ENCODE data around the gene MSH2.
"Not testable (repeated sequence)": the region's sequence is repeated elsewhere in the genome, so short reads cannot be mapped to it uniquely, and the experiment has no call there.

Gene MSH2

DNA sequence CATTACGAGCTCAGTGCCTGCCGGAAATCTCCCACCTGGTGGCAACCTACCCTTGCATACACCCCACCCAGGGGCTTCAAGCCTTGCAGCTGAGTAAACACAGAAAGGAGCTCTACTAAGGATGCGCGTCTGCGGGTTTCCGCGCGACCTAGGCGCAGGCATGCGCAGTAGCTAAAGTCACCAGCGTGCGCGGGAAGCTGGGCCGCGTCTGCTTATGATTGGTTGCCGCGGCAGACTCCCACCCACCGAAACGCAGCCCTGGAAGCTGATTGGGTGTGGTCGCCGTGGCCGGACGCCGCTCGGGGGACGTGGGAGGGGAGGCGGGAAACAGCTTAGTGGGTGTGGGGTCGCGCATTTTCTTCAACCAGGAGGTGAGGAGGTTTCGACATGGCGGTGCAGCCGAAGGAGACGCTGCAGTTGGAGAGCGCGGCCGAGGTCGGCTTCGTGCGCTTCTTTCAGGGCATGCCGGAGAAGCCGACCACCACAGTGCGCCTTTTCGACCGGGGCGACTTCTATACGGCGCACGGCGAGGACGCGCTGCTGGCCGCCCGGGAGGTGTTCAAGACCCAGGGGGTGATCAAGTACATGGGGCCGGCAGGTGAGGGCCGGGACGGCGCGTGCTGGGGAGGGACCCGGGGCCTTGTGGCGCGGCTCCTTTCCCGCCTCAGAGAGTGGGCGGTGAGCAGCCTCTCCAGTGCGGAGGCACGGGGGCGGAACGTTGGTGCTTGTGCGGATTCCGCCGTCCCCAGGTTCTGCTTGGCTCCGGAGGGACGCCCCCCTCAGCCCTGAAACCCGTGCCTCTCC, at the start of gene MSH2:
Gene MSH2, plus strand, starts transcription at position 352 of the 804 bp plus-strand sequence. Its CDS starts 36 bp downstream, at position 388.
- DNase-seq, result peak; percentile 92

DNA sequence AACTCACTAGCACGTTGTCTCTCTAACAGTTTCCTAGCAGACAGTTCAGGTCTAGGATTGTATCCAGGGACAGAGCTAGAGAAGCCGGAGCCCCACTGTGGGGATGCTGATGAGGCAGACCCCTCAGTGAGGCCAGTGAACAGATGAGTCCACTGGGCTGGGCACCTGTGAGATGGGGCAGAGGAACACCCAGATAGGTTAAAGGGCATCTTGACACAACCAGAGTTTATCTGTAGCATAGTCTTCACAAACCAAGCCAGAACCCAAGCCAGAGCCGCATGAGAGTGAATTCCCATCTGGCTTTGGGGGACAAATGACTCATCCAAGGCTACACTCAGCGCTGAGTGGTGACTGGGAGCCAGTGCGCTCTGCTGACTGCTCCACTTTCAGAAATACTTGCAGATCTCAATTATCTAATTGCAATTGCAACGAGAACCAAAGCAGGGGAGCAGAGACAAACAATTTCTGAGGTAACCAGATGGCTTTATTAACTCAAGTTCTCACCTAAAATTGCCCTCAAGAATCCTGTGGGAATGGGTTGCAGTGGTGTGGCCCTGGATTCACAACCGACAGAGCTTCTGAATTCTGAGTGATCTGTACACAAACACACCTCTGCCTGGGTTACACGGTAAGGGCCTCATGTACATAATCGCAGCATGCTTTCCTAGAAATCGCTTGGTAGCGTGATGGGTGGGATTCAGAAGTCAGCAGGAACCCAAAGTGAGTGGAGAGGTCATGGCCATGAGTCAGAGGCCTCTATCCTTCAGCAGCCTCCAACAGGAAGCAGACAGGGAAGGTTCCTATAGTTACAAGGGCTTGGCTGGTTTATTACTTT, 48.7 kb upstream of the MSH2 start:
- no peak for DNase-seq

DNA sequence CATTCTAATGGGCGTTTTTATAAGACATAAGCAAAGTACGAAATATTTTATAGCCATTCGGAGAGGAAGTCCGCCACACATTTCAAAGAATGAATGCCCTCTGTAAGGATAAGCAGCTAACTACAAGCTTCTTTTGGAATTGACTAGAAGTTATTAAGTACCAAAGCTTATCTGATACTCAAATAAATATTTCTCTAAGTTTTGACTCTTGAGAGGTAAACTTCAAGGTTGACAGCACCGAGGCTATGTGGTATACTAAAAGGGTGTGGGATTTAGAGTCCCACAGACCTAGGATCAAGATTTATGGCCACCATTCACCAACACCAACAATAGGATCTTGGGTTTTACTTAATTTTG, 48.1 kb upstream of the MSH2 start:
- no peak for DNase-seq

DNA sequence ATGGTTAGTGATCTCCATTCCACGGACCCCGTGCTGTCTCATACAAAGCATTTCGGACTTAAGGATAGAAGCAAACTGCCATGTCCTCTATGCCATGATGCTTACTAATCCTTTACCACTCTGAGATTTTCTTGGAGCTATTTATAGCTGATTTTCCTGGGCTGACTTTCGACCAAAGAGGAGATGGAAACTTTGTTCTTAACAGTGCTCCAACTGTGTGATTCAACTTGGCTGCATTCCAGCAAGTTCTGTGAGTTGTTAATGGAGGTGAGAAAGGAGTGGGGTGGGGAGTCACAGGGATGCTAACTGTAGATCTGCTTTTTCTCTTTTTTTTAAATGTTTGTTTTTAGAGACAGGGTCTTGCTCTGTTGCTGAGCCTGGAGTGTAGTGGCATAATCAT, 45.5 kb upstream of the MSH2 start:
- DNase-seq, result no peak

DNA sequence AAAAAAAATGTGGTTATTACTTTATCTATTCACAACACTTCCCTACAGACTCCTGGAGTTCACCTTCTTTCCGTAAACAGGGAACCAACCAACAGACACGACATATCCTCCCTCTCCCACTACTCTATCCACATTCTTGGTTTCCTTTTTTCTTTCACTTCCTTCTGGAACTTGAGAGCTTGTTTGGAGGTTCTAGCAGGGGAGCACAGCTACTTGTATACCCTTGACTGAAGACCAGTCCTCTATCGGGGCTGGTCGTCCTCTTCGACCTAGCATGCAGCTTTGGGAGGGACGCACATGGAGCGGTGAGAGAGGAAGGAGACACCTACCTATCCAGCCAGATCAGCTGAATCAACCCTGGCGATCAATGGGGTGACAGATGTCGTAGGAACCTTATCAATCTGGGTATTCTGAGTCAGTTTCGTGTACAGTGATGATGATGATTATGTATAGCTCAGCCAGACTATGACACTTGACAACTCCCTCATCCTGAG, 43.5 kb upstream of the MSH2 start:
- no peak for DNase-seq

DNA sequence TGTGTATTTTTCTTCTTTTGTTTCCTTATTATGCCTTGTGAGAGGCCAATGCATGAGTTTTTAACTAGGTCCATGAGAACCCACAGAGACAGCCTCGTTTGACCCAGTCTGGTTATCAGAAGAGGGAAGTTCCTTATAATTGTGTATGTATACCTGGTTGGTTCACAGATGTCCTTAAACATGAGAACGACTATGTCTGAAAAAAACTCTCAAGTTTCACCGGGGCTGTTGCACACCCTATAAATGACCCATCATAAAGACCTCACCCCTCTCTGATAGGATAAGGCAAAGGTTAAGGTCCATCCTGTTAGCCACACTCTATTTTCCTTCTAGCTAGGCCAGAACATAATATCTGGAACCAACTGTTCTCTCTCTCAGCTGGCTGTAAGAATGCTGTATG, 42.7 kb upstream of the MSH2 start:
- DNase-seq, result no peak

DNA sequence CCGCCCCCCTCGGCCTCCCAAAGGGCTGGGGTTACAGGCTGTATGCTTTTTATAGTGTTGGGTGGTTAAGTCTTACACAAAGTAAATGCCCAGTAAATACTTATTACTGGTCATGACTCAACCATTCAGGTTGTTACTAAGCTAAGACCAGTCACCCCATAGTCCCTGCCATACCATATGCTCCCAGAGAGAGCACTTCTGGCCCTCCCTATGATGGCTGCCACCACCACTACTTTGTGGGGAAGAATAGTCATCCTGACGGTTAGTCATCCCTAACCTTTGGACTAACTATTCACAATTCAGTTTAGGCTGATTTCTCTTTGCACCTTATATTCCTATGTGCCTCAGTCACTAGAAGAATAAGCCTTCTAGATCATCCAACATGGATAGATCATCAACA, 42.0 kb upstream of the MSH2 start:
- no peak for DNase-seq

DNA sequence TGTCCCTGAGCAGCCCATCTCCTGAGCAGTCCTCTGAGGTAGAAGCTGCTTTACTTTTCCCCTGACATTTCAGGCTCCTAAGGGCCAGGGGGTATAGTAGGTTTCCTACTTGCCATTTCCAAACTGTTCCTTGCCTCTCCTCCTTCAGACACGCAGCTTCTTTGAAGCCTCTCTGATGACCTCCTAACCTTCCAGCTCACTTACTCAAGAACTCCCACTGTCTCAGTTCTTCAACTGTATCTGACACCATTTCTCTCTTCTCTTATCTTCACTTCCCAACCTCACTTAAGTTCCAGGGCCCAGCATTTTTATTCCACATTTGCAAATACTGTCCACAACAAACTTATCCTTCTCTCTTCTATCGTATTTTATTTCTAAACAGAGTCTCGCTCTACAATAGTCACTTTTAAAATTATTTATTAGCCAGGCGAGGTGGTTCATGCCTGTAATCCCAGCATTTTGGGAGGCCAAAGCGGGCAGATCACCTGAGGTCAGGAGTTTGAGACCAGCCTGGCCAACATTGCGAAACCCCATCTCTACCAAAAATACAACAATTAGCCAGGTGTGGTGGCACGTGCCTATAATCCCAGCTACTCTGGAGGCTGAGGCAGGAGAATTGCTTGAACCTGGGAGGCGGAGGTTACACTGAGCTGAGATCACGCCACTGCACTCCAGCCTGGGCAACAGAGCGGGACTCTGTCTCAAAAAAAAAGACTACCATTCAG, 41.3 kb upstream of the MSH2 start:
- not testable (repeated sequence) for DNase-seq

DNA sequence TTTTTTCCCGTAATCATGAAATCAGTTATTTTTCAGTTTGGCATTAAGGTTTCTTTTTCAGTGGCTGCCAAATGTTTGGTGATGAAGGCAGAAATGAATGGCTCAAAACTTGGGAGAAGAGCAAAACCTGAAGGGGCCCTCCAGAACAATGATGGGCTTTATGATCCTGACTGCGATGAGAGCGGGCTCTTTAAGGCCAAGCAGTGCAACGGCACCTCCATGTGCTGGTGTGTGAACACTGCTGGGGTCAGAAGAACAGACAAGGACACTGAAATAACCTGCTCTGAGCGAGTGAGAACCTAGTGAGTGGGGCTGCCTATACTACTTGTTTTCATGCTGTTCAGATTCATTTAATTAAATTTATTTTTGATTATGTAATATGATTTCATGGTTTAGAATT, 29.2 kb upstream of the MSH2 start:
- no peak for DNase-seq

DNA sequence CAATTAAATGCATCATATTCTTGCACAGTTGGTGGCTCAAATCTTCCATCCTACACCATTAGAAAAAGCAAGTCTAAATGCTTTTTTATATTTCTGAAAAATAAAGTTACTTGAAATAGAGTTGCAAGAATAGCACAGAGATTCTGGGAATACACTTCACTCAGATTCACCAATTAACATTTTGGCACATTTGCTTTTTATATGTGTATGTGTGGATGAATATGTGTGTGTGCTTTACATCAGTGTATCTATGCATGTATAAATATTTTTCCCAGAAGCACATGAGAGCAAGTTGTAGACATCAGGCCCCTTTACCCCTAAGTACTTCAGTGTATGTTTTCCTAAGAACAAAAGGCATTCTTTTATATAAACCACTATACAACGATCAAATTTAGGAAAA, 27.6 kb upstream of the MSH2 start:
- DNase-seq, result no peak

DNA sequence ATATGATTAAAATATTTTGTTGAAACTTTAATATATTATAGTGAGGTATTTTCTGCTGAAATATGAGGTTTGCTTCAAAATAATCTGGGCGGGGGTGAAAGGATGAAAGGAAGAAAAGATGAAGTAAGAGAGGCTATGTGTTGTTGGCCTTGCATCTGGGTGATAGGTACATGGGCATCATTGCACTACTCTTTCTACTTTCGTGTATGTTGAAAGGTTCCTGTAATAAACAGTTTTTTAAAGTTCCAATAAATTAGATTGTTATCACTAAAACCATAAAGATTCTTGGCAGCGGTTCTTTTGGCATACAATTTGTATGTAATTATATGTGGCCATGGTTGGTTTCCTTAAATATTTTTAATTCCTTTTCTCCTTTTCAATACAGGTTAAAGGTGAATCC, 23.6 kb upstream of the MSH2 start:
- DNase-seq, result no peak

DNA sequence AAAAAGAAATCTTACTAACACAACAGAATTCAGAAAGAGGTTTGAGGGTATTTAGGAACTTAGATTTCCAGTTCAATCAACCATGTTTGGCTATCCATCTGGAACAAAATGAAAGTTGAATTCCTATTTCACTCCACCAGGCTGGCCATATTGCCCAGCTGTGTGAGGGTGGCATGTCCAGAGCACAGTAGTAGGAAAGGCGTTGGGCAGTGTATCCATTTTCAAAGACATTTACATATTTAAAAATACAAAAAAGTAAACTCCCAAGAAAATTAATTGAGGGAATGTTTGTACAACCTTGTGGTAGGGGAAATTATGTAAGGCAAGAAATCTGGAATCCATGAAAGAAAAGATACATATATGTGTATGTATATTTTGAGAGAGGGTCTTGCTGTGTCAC, 21.5 kb upstream of the MSH2 start:
- no peak for DNase-seq

DNA sequence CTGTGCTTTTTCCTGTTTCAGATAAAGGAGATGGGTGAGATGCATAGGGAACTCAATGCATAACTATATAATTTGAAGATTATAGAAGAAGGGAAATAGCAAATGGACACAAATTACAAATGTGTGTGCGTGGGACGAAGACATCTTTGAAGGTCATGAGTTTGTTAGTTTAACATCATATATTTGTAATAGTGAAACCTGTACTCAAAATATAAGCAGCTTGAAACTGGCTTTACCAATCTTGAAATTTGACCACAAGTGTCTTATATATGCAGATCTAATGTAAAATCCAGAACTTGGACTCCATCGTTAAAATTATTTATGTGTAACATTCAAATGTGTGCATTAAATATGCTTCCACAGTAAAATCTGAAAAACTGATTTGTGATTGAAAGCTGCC, 16.4 kb upstream of the MSH2 start:
- DNase-seq, result no peak

DNA sequence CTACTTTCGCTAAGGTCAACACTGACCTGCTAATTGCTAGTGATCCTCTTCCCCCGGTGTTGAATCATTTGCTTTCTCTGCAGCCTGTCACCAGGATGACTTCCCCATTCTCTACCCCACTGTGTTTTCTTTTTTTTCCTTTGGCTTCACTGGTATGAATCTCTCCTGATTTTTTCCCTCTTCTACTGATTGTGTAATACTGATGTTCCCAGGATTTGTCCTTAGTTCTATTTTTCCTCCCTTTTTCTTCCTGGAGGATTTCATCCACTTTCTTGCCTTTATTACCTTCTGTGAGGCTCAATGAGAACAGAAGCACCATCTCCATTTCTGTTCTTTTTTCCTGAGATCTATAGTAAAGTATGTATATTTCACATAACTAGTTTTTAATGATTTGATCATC, 14.1 kb upstream of the MSH2 start:
- DNase-seq, result no peak

DNA sequence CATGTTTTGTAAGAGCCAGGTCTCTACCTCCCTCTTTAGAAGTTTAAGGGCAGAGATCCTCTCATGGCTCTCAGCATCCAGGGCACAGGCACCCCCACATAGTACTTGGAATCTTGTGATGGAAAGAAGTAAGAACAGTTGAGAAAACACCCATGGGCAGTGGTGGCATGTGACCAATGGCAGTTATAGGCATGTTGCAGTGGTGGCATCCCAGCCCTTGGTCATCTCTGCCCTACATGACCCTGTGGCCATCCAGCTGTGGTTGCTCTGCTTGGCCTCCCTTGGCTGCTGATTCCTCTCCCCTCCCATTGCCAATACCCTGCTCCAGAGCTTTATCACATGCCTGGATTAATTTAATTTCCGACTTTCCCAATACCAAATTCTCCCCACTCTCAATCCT, 13.3 kb upstream of the MSH2 start:
- DNase-seq, result no peak

DNA sequence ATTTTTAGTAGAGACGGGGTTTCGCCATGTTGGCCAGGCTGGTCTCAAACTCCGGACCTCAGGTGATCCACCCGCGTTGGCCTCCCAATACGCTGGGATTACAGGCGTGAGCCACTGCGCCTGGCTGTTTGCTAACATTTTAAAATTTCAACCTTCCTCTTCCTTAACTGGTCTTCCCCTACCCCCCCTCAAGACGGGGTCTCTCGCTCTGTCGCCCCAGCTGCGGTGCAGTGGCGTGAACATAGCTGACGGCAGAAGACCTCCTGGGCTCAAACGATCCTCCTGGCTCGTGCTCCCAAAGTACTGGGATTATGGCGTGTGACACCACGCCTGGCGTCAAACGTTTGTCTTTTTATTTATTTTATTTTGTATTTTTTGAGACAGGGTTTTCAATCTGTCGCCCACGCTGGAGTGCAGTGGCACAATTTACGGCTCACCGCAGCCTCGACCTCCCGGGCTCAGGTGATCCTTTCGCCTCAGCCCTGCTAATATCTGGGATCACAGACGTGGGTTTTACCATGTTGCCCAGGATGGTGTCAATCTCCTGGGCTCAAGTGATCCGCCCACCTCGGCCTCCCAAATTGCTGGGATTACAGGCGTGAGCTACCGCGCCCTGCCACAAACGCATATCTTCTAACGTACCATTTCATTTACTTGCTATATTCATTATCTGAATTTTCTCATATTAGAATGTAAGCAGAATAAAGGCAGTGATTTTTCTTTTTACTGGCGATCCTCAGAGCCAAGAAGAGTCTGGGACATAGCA, 984 bp upstream of the MSH2 start:
- DNase-seq, result no peak

DNA sequence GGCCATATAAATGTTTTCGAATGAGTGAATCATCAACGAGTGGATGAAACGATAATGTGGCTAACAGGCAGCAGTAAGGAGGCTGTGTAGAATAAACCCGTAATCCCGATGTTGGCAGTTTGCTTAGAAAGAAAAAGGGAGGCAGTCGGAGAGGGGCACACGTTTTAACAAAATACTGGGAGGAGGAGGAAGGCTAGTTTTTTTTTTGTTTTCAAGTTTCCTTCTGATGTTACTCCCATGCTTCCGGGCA, 476 bp upstream of the MSH2 start:
- DNase-seq, result no peak

DNA sequence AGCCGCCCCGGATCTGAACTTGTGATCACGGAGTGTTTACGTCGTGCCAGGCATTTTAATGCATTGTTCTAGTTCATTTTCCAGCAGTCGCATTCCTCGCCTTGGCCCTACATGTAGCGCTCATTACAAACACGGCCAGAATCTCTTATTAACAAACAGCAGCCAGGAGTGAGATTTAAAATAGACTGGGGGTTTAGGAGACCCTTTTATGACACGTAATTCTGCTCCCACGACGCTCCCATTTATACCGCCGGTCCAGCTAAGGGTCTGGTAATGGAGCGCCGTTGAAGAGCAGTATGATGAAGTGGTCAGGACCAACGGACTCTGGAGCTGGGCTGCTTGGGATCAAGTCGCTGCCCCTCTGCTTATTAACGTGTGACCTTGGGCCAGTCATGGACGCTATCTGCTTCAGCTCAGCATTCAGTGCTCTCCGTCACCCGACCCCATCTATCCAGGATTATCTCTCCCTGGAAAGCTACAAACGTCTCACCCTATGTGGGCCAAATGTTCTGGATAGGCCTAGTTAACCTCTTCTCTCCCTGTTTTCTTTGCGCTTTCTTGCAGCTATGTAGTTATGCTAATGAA, 745 bp downstream of the MSH2 start:
- no peak for DNase-seq

DNA sequence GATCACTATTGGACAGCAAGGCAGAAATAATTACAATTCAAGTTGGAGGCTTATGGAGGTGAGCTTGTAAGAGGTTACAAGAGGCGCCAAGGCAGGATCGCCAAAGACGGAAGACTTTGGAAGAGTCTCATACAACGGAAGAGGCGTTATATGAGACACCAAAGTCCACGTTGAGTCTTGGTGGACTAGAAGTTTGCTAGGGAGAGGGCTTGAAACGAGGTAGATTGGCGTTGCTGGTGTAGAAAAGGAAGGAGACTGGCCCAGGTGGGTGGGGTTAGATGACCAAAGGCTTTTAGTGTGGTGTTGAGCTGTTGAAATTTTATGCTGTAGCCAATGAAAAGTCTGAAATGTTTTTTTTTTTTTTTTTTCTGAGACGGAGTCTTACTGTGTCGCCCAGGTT, 1.4 kb downstream of the MSH2 start:
- DNase-seq, result no peak

DNA sequence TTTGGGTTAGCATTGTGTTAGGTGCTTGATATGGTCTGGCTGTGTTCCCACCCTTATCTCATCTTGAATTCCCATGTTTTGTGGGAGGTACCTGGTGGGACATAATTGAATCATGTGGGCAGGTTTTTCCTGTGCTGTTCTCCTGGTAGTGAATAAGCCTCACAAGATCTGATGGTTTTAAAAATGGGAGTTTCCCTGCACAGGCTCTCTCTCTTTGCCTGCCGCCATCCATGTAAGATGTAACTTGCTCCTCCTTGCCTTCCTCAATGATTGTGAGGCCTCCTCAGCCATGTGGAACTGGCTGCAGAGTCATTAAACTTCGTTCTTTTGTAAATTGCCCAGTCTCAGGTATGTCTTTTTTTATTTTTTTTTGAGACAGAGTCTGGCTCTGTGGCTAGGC, 2.8 kb downstream of the MSH2 start:
- DNase-seq, result no peak

DNA sequence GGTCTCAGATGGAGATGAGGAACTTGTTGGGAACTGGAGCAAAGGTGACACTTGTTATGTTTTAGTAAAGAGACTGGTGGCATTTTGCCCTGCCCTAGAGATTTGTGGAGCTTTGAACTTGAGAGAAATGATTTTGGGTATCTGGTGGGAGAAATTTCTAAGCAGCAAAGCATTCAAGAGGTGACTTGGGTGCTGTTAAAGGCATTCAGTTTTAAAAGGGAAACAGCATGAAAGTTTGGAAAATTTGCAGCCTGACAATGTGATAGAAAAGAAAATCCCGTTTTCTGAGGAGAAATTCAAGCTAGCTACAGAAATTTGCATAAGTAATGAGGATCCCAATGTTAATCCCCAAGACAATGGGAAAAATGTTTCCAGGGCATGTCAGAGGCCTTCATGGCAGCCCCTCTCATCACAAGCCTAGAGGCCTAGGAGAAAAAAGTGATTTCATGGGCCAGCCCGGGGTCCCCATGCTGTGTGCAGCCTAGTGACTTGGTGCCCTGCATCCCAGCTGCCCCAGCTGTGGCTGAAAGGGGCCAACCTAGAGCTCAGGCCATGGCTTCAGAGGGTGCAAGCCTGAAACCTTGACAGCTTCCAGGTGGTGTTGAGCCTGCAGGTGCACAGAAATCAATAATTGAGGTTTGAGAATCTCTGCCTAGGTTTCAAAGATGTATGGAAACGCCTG, 3.8 kb downstream of the MSH2 start:
- not testable (repeated sequence) for DNase-seq

DNA sequence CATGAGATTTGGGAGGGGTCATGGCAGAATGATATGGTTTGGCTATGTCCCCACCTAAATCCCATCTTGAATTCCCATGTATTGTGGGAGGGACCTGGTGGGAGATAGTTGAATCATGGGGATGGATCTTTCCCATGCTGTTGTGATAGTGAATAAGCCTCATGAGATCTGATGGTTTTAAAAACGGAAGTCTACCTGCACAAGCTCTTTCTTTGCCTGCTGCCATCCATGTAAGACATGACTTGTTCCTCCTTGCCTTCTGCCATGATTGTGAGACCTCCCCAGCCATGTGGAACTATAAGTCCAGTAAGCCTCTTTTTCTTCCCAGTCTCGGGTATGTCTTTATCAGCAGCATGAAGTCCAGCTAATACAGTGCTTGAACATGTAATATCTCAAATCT, 5.0 kb downstream of the MSH2 start:
- not testable (repeated sequence) for DNase-seq
